Limb (tissue), 2 donors: ENCODE measurements around the gene MAGI2.
"Not testable (repeated sequence)": the region's sequence is repeated elsewhere in the genome, so short reads cannot be mapped to it uniquely, and the experiment has no call there.

Experiments used
- DNase-seq, 2 donors: peaks; one replicate each; pipeline ENCODE4 v3.0.0-alpha.2; 2016; ENCODE audit errors: extremely low spot score in 2 of 2

MAGI2 gene

GRCh38 chr7:79452032-79452494, 1.4 kb downstream of the MAGI2 start:
- peak; percentile 64 to 87 for DNase-seq

GRCh38 chr7:79451580-79451979, 1.9 kb downstream of the MAGI2 start:
- no peak for DNase-seq

- not testable (repeated sequence) for DNase-seq
Observed at GRCh38 chr7:79442766-79443165, 10.7 kb downstream of the MAGI2 start.

GRCh38 chr7:79436378-79436777, 17.1 kb downstream of the MAGI2 start:
- no peak for DNase-seq

GRCh38 chr7:79434867-79435266, 18.6 kb downstream of the MAGI2 start:
- DNase-seq, result no peak

GRCh38 chr7:79434098-79434497, 19.4 kb downstream of the MAGI2 start:
- no peak for DNase-seq

- DNase-seq, result no peak
Observed at GRCh38 chr7:79430391-79430790, 23.1 kb downstream of the MAGI2 start.

- DNase-seq, result no peak
Observed at GRCh38 chr7:79425665-79426064, 27.8 kb downstream of the MAGI2 start.

- no peak for DNase-seq
Observed at GRCh38 chr7:79421751-79422150, 31.7 kb downstream of the MAGI2 start.

- DNase-seq, result no peak
Observed at GRCh38 chr7:79420464-79420863, 33.0 kb downstream of the MAGI2 start.

GRCh38 chr7:79414910-79415309, 38.6 kb downstream of the MAGI2 start:
- DNase-seq, result no peak

- no peak for DNase-seq
Observed at GRCh38 chr7:79412915-79413314, 40.6 kb downstream of the MAGI2 start.

- DNase-seq, result no peak
Observed at GRCh38 chr7:79412438-79412837, 41.0 kb downstream of the MAGI2 start.

- no peak for DNase-seq
Observed at GRCh38 chr7:79410345-79410744, 43.1 kb downstream of the MAGI2 start.

GRCh38 chr7:79407351-79407750, 46.1 kb downstream of the MAGI2 start:
- DNase-seq, result no peak

- DNase-seq, result no peak
Observed at GRCh38 chr7:79406371-79406770, 47.1 kb downstream of the MAGI2 start.

- no peak for DNase-seq
Observed at GRCh38 chr7:79405368-79405767, 48.1 kb downstream of the MAGI2 start.

- no peak for DNase-seq
Observed at GRCh38 chr7:79403879-79404278, 49.6 kb downstream of the MAGI2 start.

GRCh38 chr7:79403451-79403850, 50.0 kb downstream of the MAGI2 start:
- DNase-seq, result no peak

- no peak for DNase-seq
Observed at GRCh38 chr7:79401254-79401653, 52.2 kb downstream of the MAGI2 start.

- no peak for DNase-seq
Observed at GRCh38 chr7:79400222-79400621, 53.2 kb downstream of the MAGI2 start.

GRCh38 chr7:79398138-79398749, 55.2 kb downstream of the MAGI2 start:
- peak in 1 of 2 donors; percentile 21 for DNase-seq

- no peak for DNase-seq
Observed at GRCh38 chr7:79386688-79387422, 66.6 kb downstream of the MAGI2 start.
